ENCODE results near the gene ADAMTS14. TPM values are rescaled to one million over a fixed set of nuclear protein-coding genes. Genes with fewer than 3 reads are reported as not detected.

ADAMTS14 gene
- total RNA-seq, 1 experiment from 2014 or later: 1.6 TPM

DNA sequence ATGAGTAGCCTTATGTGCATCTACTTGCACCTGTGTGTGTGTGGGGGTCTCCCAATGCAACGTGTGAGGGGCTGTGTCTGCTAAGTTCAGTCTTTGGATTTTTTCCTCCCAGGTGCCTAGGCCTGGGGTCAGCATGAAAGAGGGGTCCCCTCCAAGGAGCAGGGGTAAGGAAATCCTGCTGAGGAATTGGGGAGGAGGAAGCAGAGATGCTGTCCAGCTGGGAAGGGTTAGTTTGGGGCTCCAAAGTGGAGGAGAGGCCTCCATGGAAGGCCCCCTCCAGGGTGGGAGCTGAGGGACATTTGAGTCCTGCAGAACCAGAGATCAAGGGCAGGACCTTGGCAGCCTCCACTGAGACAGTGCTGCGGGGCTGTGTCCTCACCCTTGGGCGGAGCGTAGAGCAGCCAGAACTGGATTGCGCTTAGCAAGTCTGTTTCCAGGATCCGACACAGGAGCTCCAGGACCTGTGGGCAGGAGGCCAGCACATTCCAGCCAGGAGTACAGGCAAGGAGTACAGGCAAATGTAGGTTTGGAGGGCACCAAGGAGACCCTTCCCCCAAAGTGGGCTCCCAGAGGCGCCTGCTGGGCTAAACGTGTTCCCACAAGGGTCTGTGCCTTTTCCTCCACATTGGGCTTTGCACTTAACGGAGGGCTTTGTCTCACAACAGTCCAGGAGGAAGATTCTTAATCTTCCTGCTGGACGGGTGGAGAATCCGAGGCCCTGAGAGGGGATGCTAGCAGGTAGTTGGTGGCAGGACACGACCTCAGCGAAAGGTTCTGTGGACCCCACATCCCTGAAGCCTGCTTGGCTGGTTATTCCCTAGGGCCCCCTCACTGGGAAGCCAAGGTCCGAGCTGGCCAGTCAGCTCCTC, 102.7 kb downstream of the ADAMTS14 start:
- no peak for DNase-seq
- WGBS (ENCODE audit: extremely low coverage, insufficient read length, low lambda C conversion rate): no CpG with 5 or more reads among the region's 14 CpGs
- H3K4me3 Mint-ChIP-seq: no peak overlapping the region

More for the DNA sequence above, 102.7 kb downstream of the ADAMTS14 start:
- no peak overlapping the region for H4K91ac ChIP-seq (ENCODE audit: insufficient read length, low read depth, low read length)
- H2AFZ ChIP-seq (ENCODE audit: low read length): no peak overlapping the region
- H2BK15ac ChIP-seq (ENCODE audit: low read depth, low read length): no peak overlapping the region
- TF ChIP-seq, protein P1, sequence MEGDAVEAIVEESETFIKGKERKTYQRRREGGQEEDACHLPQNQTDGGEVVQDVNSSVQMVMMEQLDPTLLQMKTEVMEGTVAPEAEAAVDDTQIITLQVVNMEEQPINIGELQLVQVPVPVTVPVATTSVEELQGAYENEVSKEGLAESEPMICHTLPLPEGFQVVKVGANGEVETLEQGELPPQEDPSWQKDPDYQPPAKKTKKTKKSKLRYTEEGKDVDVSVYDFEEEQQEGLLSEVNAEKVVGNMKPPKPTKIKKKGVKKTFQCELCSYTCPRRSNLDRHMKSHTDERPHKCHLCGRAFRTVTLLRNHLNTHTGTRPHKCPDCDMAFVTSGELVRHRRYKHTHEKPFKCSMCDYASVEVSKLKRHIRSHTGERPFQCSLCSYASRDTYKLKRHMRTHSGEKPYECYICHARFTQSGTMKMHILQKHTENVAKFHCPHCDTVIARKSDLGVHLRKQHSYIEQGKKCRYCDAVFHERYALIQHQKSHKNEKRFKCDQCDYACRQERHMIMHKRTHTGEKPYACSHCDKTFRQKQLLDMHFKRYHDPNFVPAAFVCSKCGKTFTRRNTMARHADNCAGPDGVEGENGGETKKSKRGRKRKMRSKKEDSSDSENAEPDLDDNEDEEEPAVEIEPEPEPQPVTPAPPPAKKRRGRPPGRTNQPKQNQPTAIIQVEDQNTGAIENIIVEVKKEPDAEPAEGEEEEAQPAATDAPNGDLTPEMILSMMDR (conservative IDR thresholded peaks at IDR 0.05): no peak
- H3K79me1 ChIP-seq (ENCODE audit: insufficient read depth, low read depth, low read length, poor library complexity, severe bottlenecking): no peaks in the 10 kb centered on the region
- Mint-ChIP-seq H3K9me3 (no peaks in the 10 kb centered on the region), H3K27ac (peak overlapping the region in 1 of 3 experiments; percentile 60; a peak in 1 of 7 replicates), H3K27me3 (ENCODE audit: low read depth) (peaks cover 1% of the 10 kb centered on the region), H3K4me1 (peaks cover 5 to 14% of the 10 kb centered on the region in 2 experiments; a peak in 3 of 4 replicates), H3K36me3 (ENCODE audit: insufficient read depth in 1 of 3, low read depth in 3 of 3) (no peaks in the 10 kb centered on the region; a peak in 2 of 7 replicates)
- no peaks in the 10 kb centered on the region for H3K9me3 ChIP-seq (ENCODE audit: control insufficient read depth, low read depth, low read length)
- no peak overlapping the region for H2BK20ac ChIP-seq (ENCODE audit: low read depth, low read length, poor library complexity, severe bottlenecking)
- no peak overlapping the region for H4K5ac ChIP-seq (ENCODE audit: insufficient read length, low read depth, low read length)
- no peaks in the 10 kb centered on the region for H3K23me2 ChIP-seq (ENCODE audit: insufficient read length, low read depth, low read length, poor library complexity, severe bottlenecking)
- no peak overlapping the region for H3K4me2 ChIP-seq (ENCODE audit: insufficient read depth, insufficient read length, low read length)
- H2BK120ac ChIP-seq (ENCODE audit: low read depth, low read length, poor library complexity, severe bottlenecking): no peak overlapping the region
- no peak overlapping the region for H3K56ac ChIP-seq (ENCODE audit: insufficient read length, low read depth, low read length)
- H3T11ph ChIP-seq (ENCODE audit: low read length): no peak overlapping the region
- H3K23ac ChIP-seq (ENCODE audit: insufficient read length, low read depth, low read length): no peak overlapping the region
- H3K27ac ChIP-seq (ENCODE audit: insufficient read length, low read depth, low read length): no peak overlapping the region
- no peaks in the 10 kb centered on the region for H3K4me1 ChIP-seq (ENCODE audit: insufficient read depth, low read length)
- no peak overlapping the region for H2AK5ac ChIP-seq (ENCODE audit: insufficient read length, low read length)
- no peaks in the 10 kb centered on the region for H3K27me3 ChIP-seq (ENCODE audit: insufficient read depth, low read length)
- H2BK5ac ChIP-seq (ENCODE audit: insufficient read length, low read length): no peak overlapping the region
- no peak overlapping the region for H3K4ac ChIP-seq (ENCODE audit: low read depth, low read length)
- H3K14ac ChIP-seq (ENCODE audit: insufficient read depth, low read length): no peak overlapping the region
- no peak overlapping the region for H3K18ac ChIP-seq (ENCODE audit: insufficient read length, low read depth, low read length)
- no peaks in the 10 kb centered on the region for H3K79me2 ChIP-seq (ENCODE audit: insufficient read depth, low read length)
- peaks cover 2% of the 10 kb centered on the region for H4K20me1 ChIP-seq (ENCODE audit: control insufficient read depth, insufficient read depth, insufficient read length)
- H2BK12ac ChIP-seq (ENCODE audit: insufficient read length, low read depth, low read length): no peak overlapping the region
- H4K8ac ChIP-seq (replicated peaks; ENCODE audit: insufficient read length, low read depth, low read length): no peak overlapping the region
- H3K9ac ChIP-seq (ENCODE audit: extremely low read depth, insufficient read length, low read length): no peak overlapping the region
